H1 (cell line): ENCODE measurements around the gene MAP3K13. TPM values are rescaled to one million over a fixed set of nuclear protein-coding genes. Genes with fewer than 3 reads are reported as not detected.

Source experiments
- CTCF ChIA-PET: fragments of 300-600 bp; sonication (Branson Sonifier 250); formaldehyde crosslinking; loops from one replicate; lab custom pipeline; 2021; ENCODE audit not compliant: partially characterized antibody; lab: Charles Lee
- POLR2A ChIA-PET: fragments of 300-600 bp; sonication (Branson Sonifier 250); formaldehyde crosslinking; loops from one replicate; lab custom pipeline; 2021; ENCODE audit warnings: inconsistent platforms; ENCODE audit not compliant: partially characterized antibody; lab: Charles Lee
- DNase-seq, 2 experiments: peaks; one replicate each; pipeline versions ENCODE4 v3.0.0 to v3.0.0-alpha.2; 2010 to 2022; ENCODE audit warnings: low spot score in 2 of 2, low read depth in 1 of 2, mixed read lengths in 1 of 2
- FAIRE-seq: peaks from 2 replicates; lab custom pipeline; 2011; peaks lifted over from hg19 to GRCh38; lab: Jason Lieb, UNC
- H2AFZ ChIP-seq: 2 replicates; pipeline ENCODE4 v1.8.1; 2012; ENCODE audit warnings: low read length, inconsistent platforms
- H2AK5ac ChIP-seq: 2 replicates; pipeline ENCODE4 v1.6.1; 2013; ENCODE audit warnings: low read depth, low read length
- H2BK120ac ChIP-seq: replicated peaks from 2 replicates; pipeline ENCODE3; 2013; ENCODE audit warnings: low read depth, low read length, inconsistent platforms
- H2BK12ac ChIP-seq: 2 replicates; pipeline ENCODE4 v1.6.1; 2013; ENCODE audit warnings: low read depth, low read length
- H2BK15ac ChIP-seq: 2 replicates; pipeline ENCODE4 v1.6.1; 2013; ENCODE audit warnings: low read length
- H2BK20ac ChIP-seq: 2 replicates; pipeline ENCODE4 v1.6.1; 2013; ENCODE audit warnings: low read length
- H2BK5ac ChIP-seq: 2 replicates; pipeline ENCODE4 v1.6.1; 2013; ENCODE audit warnings: low read depth, low read length
- H3K14ac ChIP-seq: 2 replicates; pipeline ENCODE4 v1.6.1; 2013; ENCODE audit warnings: inconsistent platforms; ENCODE audit not compliant: insufficient read length
- H3K18ac ChIP-seq: 2 replicates; pipeline ENCODE4 v1.6.1; 2013; ENCODE audit warnings: low read length; ENCODE audit errors: extremely low read depth
- H3K23ac ChIP-seq: 2 replicates; pipeline ENCODE4 v1.6.1; 2013; ENCODE audit warnings: inconsistent platforms; ENCODE audit not compliant: insufficient read length
- H3K23me2 ChIP-seq: 2 replicates; pipeline ENCODE4 v1.6.1; 2013; ENCODE audit warnings: low read depth, low read length
- H3K27ac ChIP-seq: 2 replicates; pipeline ENCODE4 v1.6.1; 2011; ENCODE audit warnings: low read depth, low read length, inconsistent platforms
- H3K27me3 ChIP-seq, 4 experiments: replicated peaks in 1 of 4; 1 replicate in 1 of 4; 2 replicates in 3 of 4; pipeline versions ENCODE4 v1.6.1 to v1.8.1; 2011 to 2013; ENCODE audit warnings: low read length in 3 of 4, mild to moderate bottlenecking in 3 of 4, inconsistent platforms in 2 of 4, mixed read lengths in 2 of 4, moderate library complexity in 1 of 4; ENCODE audit not compliant: control insufficient read depth in 3 of 4, insufficient read depth in 3 of 4; ENCODE audit errors: extremely low read depth in 1 of 4
- H3K36me3 ChIP-seq, 4 experiments: 2 replicates each; pipeline versions ENCODE4 v1.6.1 to v1.8.1; 2011 to 2013; ENCODE audit warnings: mild to moderate bottlenecking in 4 of 4, low read length in 3 of 4, moderate library complexity in 2 of 4, control low read depth in 1 of 4, inconsistent platforms in 1 of 4; ENCODE audit not compliant: insufficient read depth in 4 of 4, control insufficient read depth in 2 of 4
- H3K4ac ChIP-seq: replicated peaks from 2 replicates; pipeline ENCODE3; 2013; ENCODE audit warnings: low read length, low read depth, mixed read lengths, inconsistent platforms; ENCODE audit not compliant: insufficient read length
- H3K4me1 ChIP-seq, 4 experiments: replicated peaks in 1 of 4; 1 replicate in 1 of 4; 2 replicates in 3 of 4; pipeline versions ENCODE4 v1.6.1 to v1.8.1; 2011 to 2013; ENCODE audit warnings: low read length in 3 of 4, inconsistent platforms in 2 of 4, mixed read lengths in 1 of 4; ENCODE audit not compliant: insufficient read depth in 4 of 4, control insufficient read depth in 3 of 4
- H3K4me2 ChIP-seq, 2 experiments: 2 replicates each; pipeline versions ENCODE4 v1.6.1 to v1.8.1; 2011 to 2013; ENCODE audit warnings: low read depth in 2 of 2, low read length in 2 of 2, control low read depth in 1 of 2, inconsistent platforms in 1 of 2, mild to moderate bottlenecking in 1 of 2; ENCODE audit not compliant: insufficient read depth in 1 of 2
- H3K4me3 ChIP-seq, 4 experiments: fragments of 200-600, 300-600 bp in 1 of 4; sonication (generic), shearing (Covaris generic), sonication (Bioruptor Twin) in 1 of 4; 2 replicates each; pipeline versions ENCODE4 v1.5.1 to v1.8.1; 2011 to 2016; ENCODE audit warnings: low read length in 4 of 4, low read depth in 3 of 4, control low read depth in 2 of 4, inconsistent platforms in 2 of 4, mild to moderate bottlenecking in 2 of 4, mixed read lengths in 1 of 4, moderate library complexity in 1 of 4; ENCODE audit not compliant: insufficient read depth in 2 of 4; ENCODE audit errors: extremely low read depth in 1 of 4
- H3K56ac ChIP-seq: replicated peaks from 2 replicates; pipeline ENCODE3; 2013; ENCODE audit warnings: low read depth, mild to moderate bottlenecking, mixed read lengths, low read length, inconsistent platforms; ENCODE audit not compliant: insufficient read length
- H3K79me1 ChIP-seq: 2 replicates; pipeline ENCODE4 v1.6.1; 2013; ENCODE audit warnings: low read depth, low read length, control low read depth
- H3K79me2 ChIP-seq, 2 experiments: 2 replicates each; pipeline versions ENCODE4 v1.6.1 to v1.8.1; 2012 to 2013; ENCODE audit warnings: low read length in 2 of 2, mild to moderate bottlenecking in 2 of 2, inconsistent platforms in 1 of 2; ENCODE audit not compliant: insufficient read depth in 2 of 2, control insufficient read depth in 1 of 2
- H3K9ac ChIP-seq, 4 experiments: replicated peaks in 1 of 4; 1 replicate in 1 of 4; 2 replicates in 3 of 4; pipeline versions ENCODE4 v1.6.1 to v1.8.1; 2011 to 2013; ENCODE audit warnings: low read depth in 3 of 4, low read length in 3 of 4, control low read depth in 2 of 4, mild to moderate bottlenecking in 2 of 4, moderate library complexity in 2 of 4, inconsistent platforms in 1 of 4; ENCODE audit errors: extremely low read depth in 1 of 4
- H3K9me3 ChIP-seq, 2 experiments: 2 replicates each; pipeline versions ENCODE4 v1.6.1 to v1.8.1; 2012 to 2013; ENCODE audit warnings: mild to moderate bottlenecking in 2 of 2, moderate library complexity in 2 of 2, control low read depth in 1 of 2, inconsistent platforms in 1 of 2, low read depth in 1 of 2, low read length in 1 of 2, mixed read lengths in 1 of 2; ENCODE audit not compliant: insufficient read depth in 2 of 2
- H4K20me1 ChIP-seq, 2 experiments: replicated peaks in 1 of 2; 2 replicates each; pipeline versions ENCODE3 to v1.8.1; 2011 to 2013; ENCODE audit warnings: inconsistent platforms in 2 of 2, low read length in 2 of 2, mild to moderate bottlenecking in 1 of 2; ENCODE audit not compliant: insufficient read depth in 2 of 2, control insufficient read depth in 1 of 2
- H4K5ac ChIP-seq: 2 replicates; pipeline ENCODE4 v1.6.1; 2013; ENCODE audit warnings: low read length, low read depth, mixed read lengths, inconsistent platforms; ENCODE audit not compliant: insufficient read length
- H4K8ac ChIP-seq: 2 replicates; pipeline ENCODE4 v1.8.0; 2013; ENCODE audit warnings: mild to moderate bottlenecking, moderate library complexity, low read length, inconsistent platforms; ENCODE audit not compliant: insufficient read depth; ENCODE audit errors: extremely low read depth
- H4K91ac ChIP-seq: replicated peaks from 2 replicates; pipeline ENCODE3; 2013; ENCODE audit warnings: low read length, mixed read lengths, inconsistent platforms; ENCODE audit not compliant: insufficient read length
- TBP ChIP-seq: IDR thresholded peaks from 2 replicates; pipeline ENCODE4 v1.6.1; 2011; ENCODE audit warnings: low read depth, low read length, improper control_type of control experiment
- WGBS, 2 experiments: shearing (Covaris generic) in 1 of 2; methylation state at CpG; one replicate each; pipeline versions ENCODE4 v1.1.6 to v1.1.7; 2013 to 2015; ENCODE audit warnings: low lambda C conversion rate in 2 of 2, mixed read lengths in 2 of 2, inconsistent platforms in 1 of 2, low coverage in 1 of 2, missing lambda C conversion rate in 1 of 2; ENCODE audit not compliant: insufficient replicate concordance in 2 of 2, insufficient coverage in 1 of 2, insufficient read length in 1 of 2; ENCODE audit errors: extremely low coverage in 1 of 2, missing lambda C conversion rate in 1 of 2; 5-methylcytosine and 5-hydroxymethylcytosine counted together
- polyA plus RNA-seq, 7 experiments: library from polyadenylated mRNA; depleted of rRNA in 3 of 7; stranded (reverse) in 5 of 7; unstranded in 2 of 7; fragments of >200 nt in 5 of 7; fragments of 200-250 nt in 2 of 7; gene quantifications; 1 replicate in 5 of 7; 2 replicates in 1 of 7; 4 replicates in 1 of 7; pipeline versions ENCODE4 v1.2.1 to v1.2.3, GENCODE V29; 2011 to 2013; ENCODE audit warnings: missing spikeins in 2 of 7, mixed read lengths in 2 of 7
- total RNA-seq: library from RNA; stranded (reverse); fragmentation: NEBNext Ultra II Directional; extraction: Animal tissue kit (Norgen Biotek cat#: 25700); gene quantifications from 2 replicates; pipeline ENCODE4 v1.2.1, GENCODE V29; 2021
- TF ChIP-seq, protein P1 (sequence below): IDR thresholded peaks from 2 replicates; pipeline ENCODE4 v1.6.1; 2012; ENCODE audit warnings: inconsistent platforms

MAP3K13 gene
- total and polyA plus RNA-seq, 2 of the 8 experiments (the other 6 are each of a cell fraction or from before 2014, with no cell fraction given) = 6.8 to 17.9 TPM

DNA sequence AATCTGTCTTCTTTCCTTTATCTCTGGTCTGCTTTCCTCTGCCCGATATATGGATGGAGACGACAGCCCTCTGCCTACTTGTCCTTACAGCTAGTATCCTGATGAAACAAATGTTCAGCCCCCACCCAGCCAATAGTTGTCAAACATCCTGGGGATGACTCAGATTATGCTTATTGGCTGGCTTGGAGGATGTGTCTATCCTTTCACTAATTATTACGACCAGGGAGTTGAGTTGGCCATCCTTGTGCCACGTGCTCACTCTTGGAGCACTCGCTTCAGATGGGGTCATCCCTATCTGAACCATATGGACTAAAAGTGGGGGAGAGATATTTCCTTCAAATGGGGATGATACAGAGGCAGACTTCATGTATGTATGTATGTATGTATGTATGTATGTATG, 6.4 kb upstream of the MAP3K13 start:
- no peak overlapping the region for H3K23ac ChIP-seq
- H2BK120ac ChIP-seq = no peak overlapping the region
- H2BK12ac ChIP-seq = no peak overlapping the region
- H3K4me3 ChIP-seq = no peak overlapping the region
- no peaks in the 10 kb centered on the region for H3K79me1 ChIP-seq
- H2AK5ac ChIP-seq = no peak overlapping the region
- H3K27me3 ChIP-seq = no peaks in the 10 kb centered on the region
- H3K23me2 ChIP-seq = no peaks in the 10 kb centered on the region
- POLR2A ChIA-PET = no interaction called here
- FAIRE-seq (no peak), DNase-seq (no peak)
- no peak overlapping the region for H4K8ac ChIP-seq
- H3K56ac ChIP-seq = no peak overlapping the region
- H2BK5ac ChIP-seq = no peak overlapping the region
- no peak overlapping the region for H3K18ac ChIP-seq
- H3K27ac ChIP-seq = no peak overlapping the region
- no peak overlapping the region for H3K9ac ChIP-seq
- no peak overlapping the region for H3K14ac ChIP-seq
- H2BK15ac ChIP-seq = no peak overlapping the region
- no peak overlapping the region for H2AFZ ChIP-seq
- 78% methylated on average over 5 of the region's 5 CpGs; no CpG with 5 or more reads in 1 of the 2 experiments for WGBS, 2 experiments
- no peak overlapping the region for H4K5ac ChIP-seq
- H3K79me2 ChIP-seq = no peaks in the 10 kb centered on the region
- no peak overlapping the region for H3K4me2 ChIP-seq
- H3K4ac ChIP-seq = no peak overlapping the region
- H3K9me3 ChIP-seq = no peaks in the 10 kb centered on the region
- H3K4me1 ChIP-seq = no peaks in the 10 kb centered on the region
- no peak for TF ChIP-seq TBP
- TF ChIP-seq, protein P1, sequence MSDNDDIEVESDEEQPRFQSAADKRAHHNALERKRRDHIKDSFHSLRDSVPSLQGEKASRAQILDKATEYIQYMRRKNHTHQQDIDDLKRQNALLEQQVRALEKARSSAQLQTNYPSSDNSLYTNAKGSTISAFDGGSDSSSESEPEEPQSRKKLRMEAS = no peak
- CTCF ChIA-PET = no interaction called here
- H2BK20ac ChIP-seq = no peak overlapping the region
- H3K36me3 ChIP-seq = no peaks in the 10 kb centered on the region
- peaks cover 0 to 3% of the 10 kb centered on the region in 2 experiments for H4K20me1 ChIP-seq
- no peak overlapping the region for H4K91ac ChIP-seq
